Endothelial cell of umbilical vein (primary cell): ENCODE measurements around the gene CNDP2. TPM values are rescaled to one million over a fixed set of nuclear protein-coding genes. Genes with fewer than 3 reads are reported as not detected.

Source experiments
- BruUV-seq: library from RNA; stranded (reverse); fragments of 400-500 nt; replicated peaks from 2 replicates; lab custom pipeline; 2021; lab: Mats Ljungman, UMichigan
- CTCF ChIA-PET: fragments of 300-600, 350-600 bp; sonication (Branson Sonifier 250); formaldehyde crosslinking; loops from one replicate; lab custom pipeline; 2021; ENCODE audit warnings: antibody characterized with exemption, inconsistent platforms; lab: Charles Lee
- POLR2A ChIA-PET: fragments of 300-600, 350-600 bp; sonication (Branson Sonifier 250); formaldehyde crosslinking; loops from one replicate; lab custom pipeline; 2021; ENCODE audit warnings: antibody characterized with exemption, inconsistent platforms; lab: Charles Lee
- DNase-seq: peaks from one replicate; pipeline ENCODE4 v3.0.0-alpha.2; 2011; ENCODE audit warnings: low read depth, low spot score
- FAIRE-seq: peaks from 2 replicates; lab custom pipeline; 2011; peaks lifted over from hg19 to GRCh38; lab: Jason Lieb, UNC
- H2AFZ ChIP-seq: 2 replicates; pipeline ENCODE4 v1.6.0; 2012; ENCODE audit warnings: low read depth, low read length, control low read depth, inconsistent platforms
- H3K27ac ChIP-seq: 2 replicates; pipeline ENCODE4 v1.5.1; 2011; ENCODE audit warnings: low read depth, mild to moderate bottlenecking, control low read depth, low read length, moderate library complexity; ENCODE audit not compliant: insufficient read depth
- H3K27me3 ChIP-seq, 2 experiments: 2 replicates each; pipeline versions ENCODE4 v1.6.0 to v1.6.1; 2011; ENCODE audit warnings: low read length in 2 of 2, mixed read lengths in 1 of 2; ENCODE audit not compliant: control insufficient read depth in 2 of 2, insufficient read depth in 2 of 2
- H3K36me3 ChIP-seq, 2 experiments: 2 replicates in 1 of 2; 3 replicates in 1 of 2; pipeline ENCODE4 v1.5.1; 2011; ENCODE audit warnings: low read length in 2 of 2, mild to moderate bottlenecking in 1 of 2, moderate library complexity in 1 of 2; ENCODE audit not compliant: control insufficient read depth in 2 of 2, insufficient read depth in 2 of 2; ENCODE audit errors: extremely low read depth in 1 of 2
- H3K4me1 ChIP-seq: 3 replicates; pipeline ENCODE4 v1.5.1; 2011; ENCODE audit warnings: mild to moderate bottlenecking, low read length; ENCODE audit not compliant: control insufficient read depth, insufficient read depth; ENCODE audit errors: extremely low read depth
- H3K4me2 ChIP-seq: 2 replicates; pipeline ENCODE4 v1.6.1; 2011; ENCODE audit warnings: low read length, control low read depth, mixed read lengths; ENCODE audit not compliant: insufficient read depth
- H3K4me3 ChIP-seq, 3 experiments: fragments of 200-600 bp in 1 of 3; sonication (generic), shearing (Covaris generic) in 1 of 3; replicated peaks in 1 of 3; 2 replicates each; pipeline ENCODE4 v1.5.1; 2011 to 2016; ENCODE audit warnings: control low read depth in 3 of 3, low read length in 3 of 3, mild to moderate bottlenecking in 2 of 3, inconsistent platforms in 1 of 3, low read depth in 1 of 3, moderate library complexity in 1 of 3; ENCODE audit not compliant: insufficient read depth in 1 of 3
- H3K79me2 ChIP-seq: 2 replicates; pipeline ENCODE4 v1.6.0; 2012; ENCODE audit warnings: low read length, inconsistent platforms; ENCODE audit not compliant: control insufficient read depth, insufficient read depth
- H3K9ac ChIP-seq: replicated peaks from 2 replicates; pipeline ENCODE3; 2011; ENCODE audit warnings: low read length, control low read depth; ENCODE audit not compliant: insufficient read depth; ENCODE audit errors: extremely low read depth
- H3K9me1 ChIP-seq: replicated peaks from 3 replicates; pipeline ENCODE4 v1.6.0; 2011; ENCODE audit warnings: mild to moderate bottlenecking, low read length; ENCODE audit not compliant: control insufficient read depth, insufficient read depth; ENCODE audit errors: extremely low read depth
- H3K9me3 ChIP-seq: replicated peaks from 2 replicates; pipeline ENCODE4 v1.5.1; 2012; ENCODE audit warnings: low read length, inconsistent platforms; ENCODE audit not compliant: control insufficient read depth, insufficient read depth
- H4K20me1 ChIP-seq: replicated peaks from 2 replicates; pipeline ENCODE3; 2011; ENCODE audit warnings: mild to moderate bottlenecking, low read length; ENCODE audit not compliant: control insufficient read depth, insufficient read depth; ENCODE audit errors: extremely low read depth
- EZH2 ChIP-seq: IDR thresholded peaks from 2 replicates; pipeline ENCODE4 v1.6.1; 2012; ENCODE audit warnings: borderline replicate concordance, low read depth, mild to moderate bottlenecking, moderate library complexity, low read length, inconsistent platforms; ENCODE audit not compliant: severe bottlenecking
- FOS ChIP-seq: IDR thresholded peaks from 2 replicates; pipeline ENCODE4 v1.6.1; 2011; ENCODE audit warnings: mild to moderate bottlenecking, low read length, moderate library complexity, borderline replicate concordance; ENCODE audit not compliant: insufficient read depth
- GATA2 ChIP-seq: IDR thresholded peaks from 2 replicates; pipeline ENCODE4 v1.7.0; 2011; ENCODE audit warnings: low read depth, mild to moderate bottlenecking, moderate library complexity, mixed read lengths, low read length; ENCODE audit not compliant: insufficient read length, insufficient read depth
- JUN ChIP-seq: IDR thresholded peaks from 2 replicates; pipeline ENCODE4 v1.6.1; 2011; ENCODE audit warnings: borderline replicate concordance, low read depth; ENCODE audit not compliant: insufficient read length, insufficient read depth
- MYC ChIP-seq: IDR thresholded peaks from one replicate; pipeline ENCODE4 v1.6.1; 2011; ENCODE audit warnings: mild to moderate bottlenecking, low read depth, low read length
- POLR2A ChIP-seq: IDR thresholded peaks from 2 replicates; pipeline ENCODE4 v1.6.1; 2012; ENCODE audit warnings: low read depth, mild to moderate bottlenecking, control low read depth, low read length
- POLR2AphosphoS5 ChIP-seq: IDR thresholded peaks from 2 replicates; pipeline ENCODE4 v1.6.1; 2012; ENCODE audit warnings: low read depth, mild to moderate bottlenecking, control low read depth, low read length, moderate library complexity; ENCODE audit not compliant: insufficient read depth
- dilution Hi-C: fragments of 300-500 bp; cut with MboI; formaldehyde crosslinking; loops from one replicate; pipeline ENCODE4 v1.15.0; 2019; ENCODE audit warnings: low sequenced_read_pairs; ENCODE audit not compliant: extremely low pct_ligation_motif_present
- intact Hi-C: fragments of 100-400 bp; cut with micrococcal nuclease; formaldehyde crosslinking; loops from one replicate; pipeline ENCODE4 v1.10.0; 2022
- polyA plus RNA-seq, 4 experiments: library from polyadenylated mRNA; depleted of rRNA in 3 of 4; stranded (reverse) in 3 of 4; unstranded in 1 of 4; fragments of >200 nt; gene quantifications; 2 replicates each; pipeline versions ENCODE4 v1.2.1 to v1.2.3, GENCODE V29; 2011 to 2012; ENCODE audit warnings: missing spikeins in 1 of 4
- total RNA-seq: library from RNA; stranded (reverse); gene quantifications from 2 replicates; pipeline ENCODE4 v1.2.3, GENCODE V29; 2021
- TF ChIP-seq, protein P1 (sequence below), 2 donors: IDR thresholded peaks; 1 replicate in 1 of 2; 2 replicates in 1 of 2; pipeline ENCODE4 v1.5.1; 2011; ENCODE audit warnings: low read length in 2 of 2, mild to moderate bottlenecking in 2 of 2, moderate library complexity in 2 of 2, control low read depth in 1 of 2, inconsistent platforms in 1 of 2, low read depth in 1 of 2; ENCODE audit not compliant: insufficient read depth in 1 of 2; ENCODE audit errors: extremely low read depth in 1 of 2
- TF ChIP-seq, protein P2 (sequence below): IDR thresholded peaks from 2 replicates; pipeline ENCODE4 v1.6.1; 2011; ENCODE audit not compliant: insufficient read depth, insufficient read length

The CNDP2 gene
- total and polyA plus RNA-seq, 2 donors (not counting 3 experiments of a cell fraction or from before 2014, with no cell fraction given) = 52.9 to 123 TPM

DNA sequence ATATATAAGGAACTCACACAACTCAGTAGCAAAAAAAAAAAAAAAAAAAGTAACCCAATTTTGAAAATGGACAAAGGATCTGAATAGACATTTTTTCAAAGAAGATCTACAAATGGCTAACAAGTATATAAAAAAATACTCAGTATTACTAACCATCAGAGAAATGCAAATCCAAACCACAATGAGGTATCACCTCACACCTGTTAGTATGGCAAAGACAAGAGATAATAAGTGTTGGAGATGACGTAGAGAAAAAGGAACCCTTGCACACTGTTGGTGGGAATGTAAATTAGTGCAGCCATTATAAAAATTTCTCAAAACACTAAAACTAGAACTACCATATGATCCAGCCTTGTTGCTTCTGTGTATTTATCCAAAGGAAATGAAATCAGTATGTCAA, 32.3 kb downstream of the CNDP2 start:
- Histone ChIP-seq H3K9me1 (no peaks in the 10 kb centered on the region), H3K4me2 (no peak overlapping the region), H3K9ac (no peak overlapping the region), H3K9me3 (no peaks in the 10 kb centered on the region), H4K20me1 (no peaks in the 10 kb centered on the region), H3K79me2 (no peaks in the 10 kb centered on the region), H3K36me3 (no peaks in the 10 kb centered on the region), H3K4me3 (no peak overlapping the region), H3K27me3 (peaks cover 0 to 9% of the 10 kb centered on the region in 2 experiments), H3K27ac (no peak overlapping the region), H3K4me1 (no peaks in the 10 kb centered on the region), H2AFZ (no peak overlapping the region)
- TF ChIP-seq, protein P1, sequence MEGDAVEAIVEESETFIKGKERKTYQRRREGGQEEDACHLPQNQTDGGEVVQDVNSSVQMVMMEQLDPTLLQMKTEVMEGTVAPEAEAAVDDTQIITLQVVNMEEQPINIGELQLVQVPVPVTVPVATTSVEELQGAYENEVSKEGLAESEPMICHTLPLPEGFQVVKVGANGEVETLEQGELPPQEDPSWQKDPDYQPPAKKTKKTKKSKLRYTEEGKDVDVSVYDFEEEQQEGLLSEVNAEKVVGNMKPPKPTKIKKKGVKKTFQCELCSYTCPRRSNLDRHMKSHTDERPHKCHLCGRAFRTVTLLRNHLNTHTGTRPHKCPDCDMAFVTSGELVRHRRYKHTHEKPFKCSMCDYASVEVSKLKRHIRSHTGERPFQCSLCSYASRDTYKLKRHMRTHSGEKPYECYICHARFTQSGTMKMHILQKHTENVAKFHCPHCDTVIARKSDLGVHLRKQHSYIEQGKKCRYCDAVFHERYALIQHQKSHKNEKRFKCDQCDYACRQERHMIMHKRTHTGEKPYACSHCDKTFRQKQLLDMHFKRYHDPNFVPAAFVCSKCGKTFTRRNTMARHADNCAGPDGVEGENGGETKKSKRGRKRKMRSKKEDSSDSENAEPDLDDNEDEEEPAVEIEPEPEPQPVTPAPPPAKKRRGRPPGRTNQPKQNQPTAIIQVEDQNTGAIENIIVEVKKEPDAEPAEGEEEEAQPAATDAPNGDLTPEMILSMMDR (IDR thresholded peaks at IDR 0.05; ENCODE audit: extremely low read depth in 1 of 2, insufficient read depth in 1 of 2, low read depth in 1 of 2, low read length in 2 of 2) = no peak
- no peak for TF ChIP-seq MYC
- TF ChIP-seq, protein P2, sequence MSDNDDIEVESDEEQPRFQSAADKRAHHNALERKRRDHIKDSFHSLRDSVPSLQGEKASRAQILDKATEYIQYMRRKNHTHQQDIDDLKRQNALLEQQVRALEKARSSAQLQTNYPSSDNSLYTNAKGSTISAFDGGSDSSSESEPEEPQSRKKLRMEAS = no peak
- TF ChIP-seq FOS = no peak
- TF ChIP-seq POLR2AphosphoS5 = no peak
- no peak for TF ChIP-seq JUN
- TF ChIP-seq POLR2A = no peak
- TF ChIP-seq EZH2 = no peak
- TF ChIP-seq GATA2 = no peak
- no peak for DNase-seq
- dilution Hi-C loops = no loop called here
- BruUV-seq = no TSS peak
- ChIA-PET CTCF (no interaction called here), POLR2A (no interaction called here)
- FAIRE-seq = no peak
- intact Hi-C loops = no loop called here
